ENCODE results near the gene AGR2. TPM values are rescaled to one million over a fixed set of nuclear protein-coding genes. Genes with fewer than 3 reads are reported as not detected.
A peak's percentile ranks its signal among the peaks of the same experiment; 100 is the strongest.

AGR2 gene
- total RNA-seq, 1 donor from 2014 or later: 116 TPM

GRCh38 chr7:16826060-16826459, 21.3 kb upstream of the AGR2 start:
- Mint-ChIP-seq H3K9me3 (peaks cover 11% of the 10 kb centered on the region), H3K4me3 (no peak overlapping the region), H3K27ac (no peak overlapping the region), H3K27me3 (no peaks in the 10 kb centered on the region), H3K4me1 (ENCODE audit: unreplicated experiment) (peaks cover 6% of the 10 kb centered on the region), H3K36me3 (no peaks in the 10 kb centered on the region)
- no peak for TF ChIP-seq CTCF (conservative IDR thresholded peaks at IDR 0.05)
- DNase-seq (ENCODE audit: extremely low spot score, unreplicated experiment): no peak

DNA sequence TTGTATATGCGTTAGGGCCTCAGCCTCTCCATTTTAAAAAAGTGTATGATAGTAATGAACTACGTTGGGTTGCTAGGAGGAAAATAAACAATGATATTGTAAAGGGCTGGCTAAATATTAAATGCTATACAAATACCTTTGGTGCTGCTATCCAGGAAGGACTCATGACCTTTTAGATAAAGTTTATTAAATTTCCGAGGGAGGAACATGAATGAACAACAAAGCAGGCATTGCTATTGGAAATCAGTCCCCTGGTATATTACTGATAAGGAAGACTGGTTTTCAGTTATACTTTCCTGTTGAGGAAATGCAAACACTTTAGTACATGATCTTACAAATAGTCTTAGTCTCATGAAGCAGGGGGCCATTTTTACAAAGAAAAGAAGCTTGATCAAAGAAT, 17.2 kb upstream of the AGR2 start:
- Mint-ChIP-seq H3K9me3 (peaks cover 6% of the 10 kb centered on the region), H3K27me3 (no peaks in the 10 kb centered on the region), H3K27ac (no peak overlapping the region), H3K4me1 (ENCODE audit: unreplicated experiment) (peaks cover 14% of the 10 kb centered on the region), H3K4me3 (no peak overlapping the region), H3K36me3 (no peaks in the 10 kb centered on the region)
- TF ChIP-seq CTCF (conservative IDR thresholded peaks at IDR 0.05): no peak
- no peak for DNase-seq (ENCODE audit: extremely low spot score, unreplicated experiment)

GRCh38 chr7:16818732-16819131, 13.9 kb upstream of the AGR2 start:
- no peak for DNase-seq (ENCODE audit: extremely low spot score, unreplicated experiment)

DNA sequence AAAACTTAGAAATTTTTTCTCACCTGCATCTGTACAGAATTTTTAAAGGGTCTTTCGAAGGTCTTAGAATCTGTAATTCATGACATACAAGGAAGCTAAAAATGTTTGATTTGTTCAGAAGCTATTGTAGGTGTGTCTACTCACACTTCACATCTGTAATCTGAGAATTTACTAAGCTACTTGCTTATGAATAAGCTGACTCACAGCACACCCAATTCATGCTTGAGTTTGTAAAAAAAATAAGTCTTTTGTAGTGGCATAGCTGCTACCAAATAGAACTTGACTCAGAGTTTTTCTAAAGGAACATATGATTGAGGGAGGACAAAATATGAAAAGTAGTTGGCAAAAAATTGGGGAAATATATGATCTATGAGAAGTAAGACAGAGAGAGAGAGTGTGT, 12.7 kb upstream of the AGR2 start:
- no peaks in the 10 kb centered on the region for H3K27me3 Mint-ChIP-seq
- peak overlapping the region; percentile 38 for H3K27ac Mint-ChIP-seq
- peaks cover 19% of the 10 kb centered on the region for H3K4me1 Mint-ChIP-seq (ENCODE audit: unreplicated experiment)
- DNase-seq (ENCODE audit: extremely low spot score, unreplicated experiment): no peak
- H3K36me3 Mint-ChIP-seq: no peaks in the 10 kb centered on the region
- no peak for TF ChIP-seq CTCF (conservative IDR thresholded peaks at IDR 0.05)
- H3K9me3 Mint-ChIP-seq: peaks cover 5% of the 10 kb centered on the region
- H3K4me3 Mint-ChIP-seq: peak overlapping the region; percentile 1

More at GRCh38 chr7:16818732-16819131, 13.9 kb upstream of the AGR2 start:
- Mint-ChIP-seq H3K27ac (no peak overlapping the region), H3K36me3 (no peaks in the 10 kb centered on the region), H3K4me1 (ENCODE audit: unreplicated experiment) (peaks cover 19% of the 10 kb centered on the region), H3K9me3 (peaks cover 5% of the 10 kb centered on the region), H3K4me3 (no peak overlapping the region), H3K27me3 (no peaks in the 10 kb centered on the region)
- TF ChIP-seq CTCF (conservative IDR thresholded peaks at IDR 0.05): no peak

- Mint-ChIP-seq H3K9me3 (peaks cover 5% of the 10 kb centered on the region), H3K4me3 (no peak overlapping the region), H3K27ac (no peak overlapping the region), H3K36me3 (no peaks in the 10 kb centered on the region), H3K27me3 (no peaks in the 10 kb centered on the region), H3K4me1 (ENCODE audit: unreplicated experiment) (peaks cover 13% of the 10 kb centered on the region)
- no peak for DNase-seq (ENCODE audit: extremely low spot score, unreplicated experiment)
- no peak for TF ChIP-seq CTCF (conservative IDR thresholded peaks at IDR 0.05)
Measured at GRCh38 chr7:16816824-16817223, 12.0 kb upstream of the AGR2 start.

GRCh38 chr7:16815001-16815400, 10.2 kb upstream of the AGR2 start:
- Mint-ChIP-seq H3K4me1 (ENCODE audit: unreplicated experiment) (peaks cover 13% of the 10 kb centered on the region), H3K27ac (peak overlapping the region; percentile 56)

More at GRCh38 chr7:16815001-16815400, 10.2 kb upstream of the AGR2 start:
- H3K27me3 Mint-ChIP-seq: no peaks in the 10 kb centered on the region
- DNase-seq (ENCODE audit: extremely low spot score, unreplicated experiment): no peak
- no peak overlapping the region for H3K4me3 Mint-ChIP-seq
- peaks cover 5% of the 10 kb centered on the region for H3K9me3 Mint-ChIP-seq
- H3K36me3 Mint-ChIP-seq: no peaks in the 10 kb centered on the region
- TF ChIP-seq CTCF (conservative IDR thresholded peaks at IDR 0.05): no peak
